GM23248 (cell line): ENCODE data around the gene HOXB5. TPM values are rescaled to one million over a fixed set of nuclear protein-coding genes. Genes with fewer than 3 reads are reported as not detected.

Experiments used
- DNase-seq: peaks from one replicate; pipeline ENCODE4 v3.0.0-alpha.2; 2015
- H2AFZ ChIP-seq: fragments of 200-600 bp; sonication (generic); 2 replicates; pipeline ENCODE4 v1.6.1; 2016; ENCODE audit warnings: antibody characterized with exemption
- H3F3A ChIP-seq: fragments of 200-600 bp; sonication (generic); 2 replicates; pipeline ENCODE4 v1.6.1; 2016; ENCODE audit warnings: mild to moderate bottlenecking, antibody characterized with exemption, mixed run types; ENCODE audit not compliant: insufficient read depth
- H3K27ac ChIP-seq: fragments of 200-600 bp; sonication (generic); 2 replicates; pipeline ENCODE4 v1.5.1; 2016; ENCODE audit warnings: mild to moderate bottlenecking
- H3K27me3 ChIP-seq: fragments of 200-600 bp; sonication (generic); replicated peaks from 2 replicates; pipeline ENCODE4 v1.6.1; 2016; ENCODE audit warnings: mild to moderate bottlenecking; ENCODE audit not compliant: insufficient read depth
- H3K36me3 ChIP-seq: fragments of 200-600 bp; sonication (generic); 2 replicates; pipeline ENCODE4 v1.6.1; 2016; ENCODE audit warnings: low read depth, mild to moderate bottlenecking
- H3K4me1 ChIP-seq: fragments of 200-600 bp; sonication (generic); 2 replicates; pipeline ENCODE4 v1.6.1; 2016; ENCODE audit warnings: mild to moderate bottlenecking; ENCODE audit not compliant: insufficient read depth
- H3K4me2 ChIP-seq: fragments of 200-600 bp; sonication (generic); one replicate; pipeline ENCODE4 v1.6.1; 2016; ENCODE audit warnings: mild to moderate bottlenecking; ENCODE audit not compliant: unreplicated experiment
- H3K4me3 ChIP-seq: fragments of 200-600 bp; sonication (generic); 2 replicates; pipeline ENCODE4 v1.5.1; 2016; ENCODE audit warnings: mild to moderate bottlenecking
- H3K79me2 ChIP-seq: fragments of 200-600 bp; sonication (generic); 2 replicates; pipeline ENCODE4 v1.6.1; 2016; ENCODE audit warnings: mild to moderate bottlenecking; ENCODE audit not compliant: insufficient read depth
- H3K9ac ChIP-seq: fragments of 200-600 bp; sonication (generic); 2 replicates; pipeline ENCODE4 v1.6.1; 2016; ENCODE audit warnings: mild to moderate bottlenecking
- H3K9me2 ChIP-seq: fragments of 200-600 bp; sonication (generic); 2 replicates; pipeline ENCODE4 v1.6.1; 2016; ENCODE audit warnings: mixed run types, mild to moderate bottlenecking, moderate library complexity; ENCODE audit not compliant: insufficient read depth
- H3K9me3 ChIP-seq: fragments of 200-600 bp; sonication (generic); one replicate; pipeline ENCODE4 v1.6.1; 2017; ENCODE audit warnings: low read depth
- H4K20me1 ChIP-seq: fragments of 200-600 bp; sonication (generic); 2 replicates; pipeline ENCODE4 v1.6.0; 2016; ENCODE audit not compliant: insufficient read depth
- EZH2 ChIP-seq: fragments of 200-600 bp; sonication (generic); IDR thresholded peaks from 2 replicates; pipeline ENCODE4 v1.6.1; 2018; ENCODE audit warnings: antibody characterized with exemption, mild to moderate bottlenecking; ENCODE audit not compliant: insufficient read depth, poor library complexity, severe bottlenecking
- EZH2phosphoT487 ChIP-seq: fragments of 200-600 bp; sonication (generic); IDR thresholded peaks from 2 replicates; pipeline ENCODE4 v1.6.1; 2018; ENCODE audit warnings: antibody characterized with exemption, moderate library complexity, mild to moderate bottlenecking, low read depth; ENCODE audit not compliant: insufficient read depth
- WGBS, 2 experiments: methylation state at CpG; one replicate each; pipeline ENCODE4 v1.1.6; 2015 to 2017; ENCODE audit warnings: low lambda C conversion rate in 2 of 2, low coverage in 1 of 2; ENCODE audit errors: missing lambda C conversion rate in 2 of 2; 5-methylcytosine and 5-hydroxymethylcytosine counted together
- in situ Hi-C: fragments of 300-500 bp; cut with MboI; formaldehyde crosslinking; loops from 2 replicates; pipeline ENCODE4 v1.15.0; 2020
- polyA plus RNA-seq: library from polyadenylated mRNA; unstranded; fragments of >200 nt; fragmentation: Nextera tagmentation; extraction: Ambion mirVana; gene quantifications from 2 replicates; pipeline ENCODE4 v1.2.1, GENCODE V29; 2016
- total RNA-seq: library from RNA; depleted of rRNA; stranded (reverse); fragments of >200 nt; shearing (Covaris generic); gene quantifications from 2 replicates; pipeline ENCODE4 v1.2.3, GENCODE V29; 2014; rRNA removed

Gene HOXB5
- 0.22 TPM in 1 of 2 replicates, not detected in the other for total RNA-seq
- 1.3 and 2.0 TPM in 2 replicates for polyA plus RNA-seq

GRCh38 chr17:48593126-48593829, at the start of gene HOXB5:
Gene HOXB5 (minus strand): TSS chr17:48593779. CDS start chr17:48593682, 97 bp downstream.
- Histone ChIP-seq H3K79me2 (peaks cover 14% of the 10 kb centered on the region), H3F3A (no peaks in the 10 kb centered on the region), H3K27me3 (no peaks in the 10 kb centered on the region), H2AFZ (peak within 1 kb of the TSS; percentile 85), H3K9me3 (no peaks in the 10 kb centered on the region), H3K4me2 (peak within 1 kb of the TSS; percentile 75), H3K4me1 (0 out of 2 replicates have a peak, but pooled peaks cover 3% of the 10 kb centered on the region), H4K20me1 (no peaks in the 10 kb centered on the region), H3K27ac (peak within 1 kb of the TSS; percentile 28; the same call in 1 of the 2 replicates), H3K4me3 (peak within 1 kb of the TSS; percentile 74), H3K9me2 (no peaks in the 10 kb centered on the region), H3K9ac (peak within 1 kb of the TSS; percentile 59), H3K36me3 (no peaks in the 10 kb centered on the region)
- 2% methylated on average over 39 to 50 of the region's 50 CpGs for WGBS, 2 experiments
- TF ChIP-seq EZH2, result no peak
- no peak for TF ChIP-seq EZH2phosphoT487
- peak; percentile 72 for DNase-seq
- in situ Hi-C loops, result no loop called here

- H3F3A ChIP-seq, result no peaks in the 10 kb centered on the region; the same call in 1 of the 2 replicates
- H3K4me1 ChIP-seq, result no peaks in the 10 kb centered on the region
- no peaks in the 10 kb centered on the region for H3K9me3 ChIP-seq
- H3K4me3 ChIP-seq, result no peak overlapping the region
- H3K4me2 ChIP-seq, result no peak overlapping the region
- no peak overlapping the region for H3K9ac ChIP-seq
- peaks cover 94% of the 10 kb centered on the region for H3K27me3 ChIP-seq
- in situ Hi-C loops, result no loop called here
- TF ChIP-seq EZH2 (peak; percentile 78), EZH2phosphoT487 (no peak)
- WGBS, 2 experiments, result 22 to 25% methylated on average over 23 of the region's 23 CpGs
- H3K36me3 ChIP-seq, result no peaks in the 10 kb centered on the region
- H4K20me1 ChIP-seq, result no peaks in the 10 kb centered on the region
- no peaks in the 10 kb centered on the region for H3K79me2 ChIP-seq
- H2AFZ ChIP-seq, result no peak overlapping the region
- H3K27ac ChIP-seq, result no peak overlapping the region
- no peak for DNase-seq
- no peaks in the 10 kb centered on the region for H3K9me2 ChIP-seq
Measured at GRCh38 chr17:48642843-48643696, 49.5 kb upstream of the HOXB5 start.

GRCh38 chr17:48642059-48642842, 48.7 kb upstream of the HOXB5 start:
- 7 to 8% methylated on average over 44 to 58 of the region's 58 CpGs for WGBS, 2 experiments
- DNase-seq, result no peak
- 0 out of 2 replicates have a peak, but pooled peaks cover 4% of the 10 kb centered on the region for H3K4me1 ChIP-seq
- H3K9me3 ChIP-seq, result no peaks in the 10 kb centered on the region
- no peak overlapping the region for H3K4me2 ChIP-seq
- H3K4me3 ChIP-seq, result no peak overlapping the region
- in situ Hi-C loops, result no loop called here
- H3K27me3 ChIP-seq, result peaks cover 86% of the 10 kb centered on the region
- no peak overlapping the region for H3K27ac ChIP-seq
- no peaks in the 10 kb centered on the region for H4K20me1 ChIP-seq
- peaks cover 5% of the 10 kb centered on the region for H3F3A ChIP-seq
- H3K36me3 ChIP-seq, result no peaks in the 10 kb centered on the region
- H3K79me2 ChIP-seq, result no peaks in the 10 kb centered on the region
- H2AFZ ChIP-seq, result no peak overlapping the region
- H3K9me2 ChIP-seq, result no peaks in the 10 kb centered on the region
- no peak overlapping the region for H3K9ac ChIP-seq
- TF ChIP-seq EZH2phosphoT487, result peak; percentile 66; the same call in 1 of the 2 replicates
- no peak for TF ChIP-seq EZH2

- H3K9ac ChIP-seq, result no peak overlapping the region
- no peak overlapping the region for H3K4me3 ChIP-seq
- in situ Hi-C loops, result no loop called here
- H3K27me3 ChIP-seq, result peaks cover 90% of the 10 kb centered on the region
- TF ChIP-seq EZH2phosphoT487 (no peak), EZH2 (no peak)
- no peaks in the 10 kb centered on the region for H3K79me2 ChIP-seq
- 0 out of 2 replicates have a peak, but pooled peaks cover 4% of the 10 kb centered on the region for H3K4me1 ChIP-seq
- H3K4me2 ChIP-seq, result no peak overlapping the region
- H3K36me3 ChIP-seq, result no peaks in the 10 kb centered on the region
- no peaks in the 10 kb centered on the region for H3K9me2 ChIP-seq
- no peaks in the 10 kb centered on the region for H3K9me3 ChIP-seq
- no peak overlapping the region for H3K27ac ChIP-seq
- H3F3A ChIP-seq, result peaks cover 12% of the 10 kb centered on the region
- DNase-seq, result no peak
- 8 to 9% methylated on average over 27 of the region's 29 CpGs for WGBS, 2 experiments
- H4K20me1 ChIP-seq, result no peaks in the 10 kb centered on the region
- no peak overlapping the region for H2AFZ ChIP-seq
Measured at GRCh38 chr17:48641541-48642058, 48.0 kb upstream of the HOXB5 start.
